ENCODE results near the gene MCM5. TPM values are rescaled to one million over a fixed set of nuclear protein-coding genes. Genes with fewer than 3 reads are reported as not detected.
"Not testable (repeated sequence)": the region's sequence is repeated elsewhere in the genome, so short reads cannot be mapped to it uniquely, and the experiment has no call there.

The MCM5 gene
- total and polyA plus RNA-seq, 7 donors: 9.9 to 42.6 (median 13.4) TPM

GRCh38 chr22:35363566-35364086, 36.3 kb upstream of the MCM5 start:
- no peak overlapping the region for H3K4me3 ChIP-seq
- no peaks in the 10 kb centered on the region for H3K9me3 ChIP-seq
- intact Hi-C loops (cut with DNase I): no loop called here
- DNase-seq: no peak
- no peak for TF ChIP-seq EP300 (IDR thresholded peaks at IDR 0.05)
- TF ChIP-seq POLR2A (IDR thresholded peaks at IDR 0.05): no peak
- no peak for TF ChIP-seq POLR2AphosphoS5 (IDR thresholded peaks at IDR 0.05)
- no peak for TF ChIP-seq CTCF (IDR thresholded peaks at IDR 0.05)
- 87 to 90% methylated on average over 11 of the region's 11 CpGs for WGBS, 2 donors
- H3K27ac ChIP-seq: no peak overlapping the region
- H3K27me3 ChIP-seq: peaks cover 0 to 44% (median 19%) of the 10 kb centered on the region in 3 donors
- no peaks in the 10 kb centered on the region for H3K36me3 ChIP-seq
- H3K4me1 ChIP-seq: no peaks in the 10 kb centered on the region

- H3K4me3 ChIP-seq; H3K36me3 ChIP-seq; H3K27ac ChIP-seq; DNase-seq; H3K9me3 ChIP-seq; H3K4me1 ChIP-seq; intact Hi-C loops (cut with DNase I): not testable (repeated sequence)
- peaks cover 0 to 44% (median 19%) of the 10 kb centered on the region in 3 donors for H3K27me3 ChIP-seq
- WGBS, 2 donors: 64 to 79% methylated on average over 7 of the region's 7 CpGs
- TF ChIP-seq POLR2AphosphoS5 (IDR thresholded peaks at IDR 0.05): peak in 1 of 4 donors; percentile 26
Observed at GRCh38 chr22:35364230-35364629, 35.7 kb upstream of the MCM5 start.

- Histone ChIP-seq H3K4me3 (no peak overlapping the region), H3K9me3 (no peaks in the 10 kb centered on the region), H3K27me3 (peaks cover 0 to 34% (median 11%) of the 10 kb centered on the region in 3 donors), H3K4me1 (peaks cover 0 to 13% (median 7%) of the 10 kb centered on the region in 4 donors), H3K27ac (no peak overlapping the region), H3K36me3 (no peaks in the 10 kb centered on the region)
- TF ChIP-seq POLR2AphosphoS5 (IDR thresholded peaks at IDR 0.05) (no peak), CTCF (IDR thresholded peaks at IDR 0.05) (no peak), EP300 (IDR thresholded peaks at IDR 0.05) (no peak), POLR2A (IDR thresholded peaks at IDR 0.05) (no peak)
- WGBS, 2 donors: 14 to 31% methylated on average over 9 of the region's 9 CpGs
- intact Hi-C loops (cut with DNase I): no loop called here
- no peak for DNase-seq
Observed at GRCh38 chr22:35367331-35367886, 32.5 kb upstream of the MCM5 start.

GRCh38 chr22:35368386-35368785, 31.6 kb upstream of the MCM5 start:
- WGBS, 2 donors: 38 to 74% methylated on average over 6 of the region's 6 CpGs
- Histone ChIP-seq H3K27ac (no peak overlapping the region), H3K27me3 (peaks cover 0 to 25% (median 5%) of the 10 kb centered on the region in 3 donors), H3K36me3 (no peaks in the 10 kb centered on the region), H3K9me3 (no peaks in the 10 kb centered on the region), H3K4me1 (peaks cover 0 to 14% (median 7%) of the 10 kb centered on the region in 4 donors), H3K4me3 (no peak overlapping the region)
- intact Hi-C loops (cut with DNase I): no loop called here
- TF ChIP-seq POLR2AphosphoS5 (IDR thresholded peaks at IDR 0.05) (no peak), EP300 (IDR thresholded peaks at IDR 0.05) (no peak), POLR2A (IDR thresholded peaks at IDR 0.05) (no peak), CTCF (IDR thresholded peaks at IDR 0.05) (no peak)
- no peak for DNase-seq

- H3K27me3 ChIP-seq: peaks cover 0 to 11% (median 5%) of the 10 kb centered on the region in 3 donors
- H3K27ac ChIP-seq: no peak overlapping the region
- intact Hi-C loops (cut with DNase I): loop anchor here (2.0 to 10.0 kb wide), 2 partner anchors 19 to 555 kb away; no protein-coding TSS in a partner anchor
- no peak overlapping the region for H3K4me3 ChIP-seq
- H3K4me1 ChIP-seq: peaks cover 0 to 14% (median 7%) of the 10 kb centered on the region in 4 donors
- no peaks in the 10 kb centered on the region for H3K36me3 ChIP-seq
- no peaks in the 10 kb centered on the region for H3K9me3 ChIP-seq
- no peak for DNase-seq
- TF ChIP-seq POLR2A (IDR thresholded peaks at IDR 0.05) (no peak), EP300 (IDR thresholded peaks at IDR 0.05) (no peak), CTCF (IDR thresholded peaks at IDR 0.05) (no peak), POLR2AphosphoS5 (IDR thresholded peaks at IDR 0.05) (no peak)
- 80% methylated on average over 2 of the region's 2 CpGs for WGBS, 2 donors
Observed at GRCh38 chr22:35369996-35370395, 29.9 kb upstream of the MCM5 start.
